Measurements from ENCODE around the gene TSSK3. TPM values are rescaled to one million over a fixed set of nuclear protein-coding genes. Genes with fewer than 3 reads are reported as not detected.

Gene TSSK3
- total and polyA plus RNA-seq, 2 of the 8 experiments (the other 6 are each of a cell fraction or from before 2014, with no cell fraction given): 1.2 TPM

DNA sequence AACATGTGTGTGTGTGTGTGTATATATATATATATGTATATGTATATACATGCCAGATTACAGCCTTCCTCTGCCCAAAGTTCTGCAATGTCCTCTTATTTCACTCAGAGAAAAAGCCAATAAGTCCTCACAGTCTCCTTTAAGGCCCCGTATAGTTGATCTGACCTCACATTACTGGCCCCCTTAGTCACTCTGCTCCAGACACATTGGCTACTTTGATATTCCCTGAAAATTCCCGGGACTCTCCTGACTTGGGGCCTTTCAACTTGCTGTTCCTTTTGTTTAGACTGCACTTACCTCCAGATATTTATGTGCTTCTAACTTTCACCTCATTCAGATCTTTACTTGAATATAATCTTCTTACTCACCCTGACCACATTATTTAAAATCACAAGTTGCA is 36.1 kb downstream of the TSSK3 start:
- WGBS, 2 experiments (ENCODE audit: extremely low coverage in 1 of 2, insufficient coverage in 1 of 2, insufficient read length in 1 of 2, insufficient replicate concordance in 2 of 2, low coverage in 1 of 2, low lambda C conversion rate in 2 of 2, missing lambda C conversion rate in 1 of 2): 80% methylated on average over 2 of the region's 2 CpGs; no CpG with 5 or more reads in 1 of the 2 experiments
- TF ChIP-seq KDM5A (IDR thresholded peaks at IDR 0.05; ENCODE audit: low read length): no peak
- no peak for TF ChIP-seq HDAC6 (IDR thresholded peaks at IDR 0.05; ENCODE audit: low read depth, low read length)
- TF ChIP-seq BACH1 (IDR thresholded peaks at IDR 0.05; ENCODE audit: low read length): no peak
- TF ChIP-seq, protein P1, sequence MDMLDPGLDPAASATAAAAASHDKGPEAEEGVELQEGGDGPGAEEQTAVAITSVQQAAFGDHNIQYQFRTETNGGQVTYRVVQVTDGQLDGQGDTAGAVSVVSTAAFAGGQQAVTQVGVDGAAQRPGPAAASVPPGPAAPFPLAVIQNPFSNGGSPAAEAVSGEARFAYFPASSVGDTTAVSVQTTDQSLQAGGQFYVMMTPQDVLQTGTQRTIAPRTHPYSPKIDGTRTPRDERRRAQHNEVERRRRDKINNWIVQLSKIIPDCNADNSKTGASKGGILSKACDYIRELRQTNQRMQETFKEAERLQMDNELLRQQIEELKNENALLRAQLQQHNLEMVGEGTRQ (IDR thresholded peaks at IDR 0.05; ENCODE audit: low read length): no peak
- TF ChIP-seq, protein P2, sequence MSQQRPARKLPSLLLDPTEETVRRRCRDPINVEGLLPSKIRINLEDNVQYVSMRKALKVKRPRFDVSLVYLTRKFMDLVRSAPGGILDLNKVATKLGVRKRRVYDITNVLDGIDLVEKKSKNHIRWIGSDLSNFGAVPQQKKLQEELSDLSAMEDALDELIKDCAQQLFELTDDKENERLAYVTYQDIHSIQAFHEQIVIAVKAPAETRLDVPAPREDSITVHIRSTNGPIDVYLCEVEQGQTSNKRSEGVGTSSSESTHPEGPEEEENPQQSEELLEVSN (IDR thresholded peaks at IDR 0.05): no peak
- TF ChIP-seq TCF12 (IDR thresholded peaks at IDR 0.05; ENCODE audit: low read depth, low read length): no peak
- TF ChIP-seq, protein P3, sequence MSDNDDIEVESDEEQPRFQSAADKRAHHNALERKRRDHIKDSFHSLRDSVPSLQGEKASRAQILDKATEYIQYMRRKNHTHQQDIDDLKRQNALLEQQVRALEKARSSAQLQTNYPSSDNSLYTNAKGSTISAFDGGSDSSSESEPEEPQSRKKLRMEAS (IDR thresholded peaks at IDR 0.05): no peak
- TF ChIP-seq NRF1 (IDR thresholded peaks at IDR 0.05; ENCODE audit: low read depth, low read length): no peak
- TF ChIP-seq JUN (IDR thresholded peaks at IDR 0.05; ENCODE audit: low read depth, low read length): no peak
- no peak for TF ChIP-seq CHD2 (IDR thresholded peaks at IDR 0.05; ENCODE audit: low read length)
- TF ChIP-seq BRCA1 (IDR thresholded peaks at IDR 0.05; ENCODE audit: low read depth, low read length): no peak
- TF ChIP-seq POLR2A (IDR thresholded peaks at IDR 0.05; ENCODE audit: control extremely low read depth in 1 of 2, low read depth in 2 of 2, low read length in 2 of 2): no peak
- TF ChIP-seq JUND (IDR thresholded peaks at IDR 0.05; ENCODE audit: low read length): no peak
- no peak for TF ChIP-seq RBBP5 (IDR thresholded peaks at IDR 0.05; ENCODE audit: borderline replicate concordance, low read depth, low read length)

More for the DNA sequence above, 36.1 kb downstream of the TSSK3 start:
- Histone ChIP-seq H4K91ac (replicated peaks; ENCODE audit: insufficient read length, low read length) (no peak overlapping the region), H2BK5ac (ENCODE audit: low read depth, low read length) (no peak overlapping the region), H2AFZ (ENCODE audit: low read length) (no peak overlapping the region), H4K5ac (ENCODE audit: insufficient read length, low read depth, low read length) (no peak overlapping the region), H3K23me2 (ENCODE audit: low read depth, low read length) (peaks cover 4% of the 10 kb centered on the region; the same call in 1 of the 2 replicates), H4K20me1 (replicated peaks in 1 of 2; ENCODE audit: control insufficient read depth in 1 of 2, insufficient read depth in 2 of 2, low read length in 2 of 2) (no peaks in the 10 kb centered on the region), H3K56ac (replicated peaks; ENCODE audit: insufficient read length, low read depth, low read length) (no peak overlapping the region), H3K4me2 (ENCODE audit: insufficient read depth in 1 of 2, low read depth in 2 of 2, low read length in 2 of 2) (no peak overlapping the region), H3K4me1 (replicated peaks in 1 of 4; ENCODE audit: control insufficient read depth in 3 of 4, insufficient read depth in 4 of 4, low read length in 3 of 4) (peaks cover 0 to 3% (median 1%) of the 10 kb centered on the region in 4 experiments; a peak in 4 of 7 replicates), H2BK20ac (ENCODE audit: low read length) (no peak overlapping the region), H2BK12ac (ENCODE audit: low read depth, low read length) (no peak overlapping the region), H3K4me3 (ENCODE audit: extremely low read depth in 1 of 4, insufficient read depth in 2 of 4, low read depth in 3 of 4, low read length in 4 of 4) (no peak overlapping the region), H2AK5ac (ENCODE audit: low read depth, low read length) (no peak overlapping the region), H3K14ac (ENCODE audit: insufficient read length) (no peak overlapping the region), H3K27me3 (replicated peaks in 1 of 4; ENCODE audit: control insufficient read depth in 3 of 4, extremely low read depth in 1 of 4, insufficient read depth in 3 of 4, low read length in 3 of 4) (no peaks in the 10 kb centered on the region), H3K36me3 (ENCODE audit: control insufficient read depth in 2 of 4, insufficient read depth in 4 of 4, low read length in 3 of 4) (no peaks in the 10 kb centered on the region), H3K27ac (ENCODE audit: low read depth, low read length) (no peak overlapping the region), H3K79me1 (ENCODE audit: low read depth, low read length) (no peaks in the 10 kb centered on the region; the same call in 1 of the 2 replicates), H3K4ac (replicated peaks; ENCODE audit: insufficient read length, low read depth, low read length) (no peak overlapping the region), H3K9me3 (ENCODE audit: insufficient read depth in 2 of 2, low read depth in 1 of 2, low read length in 1 of 2) (no peaks in the 10 kb centered on the region), H2BK15ac (ENCODE audit: low read length) (no peak overlapping the region), H3K9ac (replicated peaks in 1 of 4; ENCODE audit: extremely low read depth in 1 of 4, low read depth in 3 of 4, low read length in 3 of 4) (no peak overlapping the region), H3K79me2 (ENCODE audit: control insufficient read depth in 1 of 2, insufficient read depth in 2 of 2, low read length in 2 of 2) (peaks cover 0 to 4% of the 10 kb centered on the region in 2 experiments; a peak in 3 of 4 replicates), H3K23ac (ENCODE audit: insufficient read length) (no peak overlapping the region), H4K8ac (ENCODE audit: extremely low read depth, insufficient read depth, low read length) (no peak overlapping the region), H3K18ac (ENCODE audit: extremely low read depth, low read length) (no peak overlapping the region), H2BK120ac (replicated peaks; ENCODE audit: low read depth, low read length) (no peak overlapping the region)
- DNase-seq (ENCODE audit: low read depth in 1 of 2, low spot score in 2 of 2) (no peak), FAIRE-seq (no peak)
- ChIA-PET CTCF (ENCODE audit: partially characterized antibody) (interaction anchor here (1.1 to 4.9 kb wide), 4 partner anchors 213 to 375 kb away, joined by 3 to 24 read pairs (median 6); no protein-coding TSS in a partner anchor), POLR2A (ENCODE audit: partially characterized antibody) (interaction anchor here (1.8 kb wide), 1 partner anchor 255 kb away, joined by 3 read pairs; no protein-coding TSS in a partner anchor)

All from H1 (cell line).